ENCODE measurements around the gene TLR8.
A peak's percentile ranks its signal among the peaks of the same experiment; 100 is the strongest.

Gene TLR8

GRCh38 chrX:12946838-12947544 is 40.6 kb downstream of the TLR8 start:
- H3K27me3 Mint-ChIP-seq (ENCODE audit: low read depth): no peaks in the 10 kb centered on the region
- no peaks in the 10 kb centered on the region for H3K36me3 Mint-ChIP-seq (ENCODE audit: low read depth)
- peak overlapping the region; percentile 92 for H3K27ac Mint-ChIP-seq
- peaks cover 55% of the 10 kb centered on the region for H3K4me1 Mint-ChIP-seq (ENCODE audit: low read depth)
- H3K4me3 Mint-ChIP-seq: peak overlapping the region; percentile 61
- H3K9me3 Mint-ChIP-seq: no peaks in the 10 kb centered on the region

GRCh38 chrX:12947545-12948235 is 41.3 kb downstream of the TLR8 start:
- Mint-ChIP-seq H3K27me3 (ENCODE audit: low read depth) (no peaks in the 10 kb centered on the region), H3K27ac (peak overlapping the region; percentile 92), H3K36me3 (ENCODE audit: low read depth) (no peaks in the 10 kb centered on the region), H3K4me1 (ENCODE audit: low read depth) (peaks cover 59% of the 10 kb centered on the region), H3K9me3 (no peaks in the 10 kb centered on the region), H3K4me3 (no peak overlapping the region)

GRCh38 chrX:12948495-12948894 is 42.1 kb downstream of the TLR8 start:
- Mint-ChIP-seq H3K27ac (peak overlapping the region; percentile 67), H3K36me3 (ENCODE audit: low read depth) (no peaks in the 10 kb centered on the region), H3K9me3 (no peaks in the 10 kb centered on the region), H3K27me3 (ENCODE audit: low read depth) (no peaks in the 10 kb centered on the region), H3K4me3 (peak overlapping the region; percentile 28), H3K4me1 (ENCODE audit: low read depth) (peaks cover 66% of the 10 kb centered on the region)

- Mint-ChIP-seq H3K27me3 (ENCODE audit: low read depth) (no peaks in the 10 kb centered on the region), H3K36me3 (ENCODE audit: low read depth) (no peaks in the 10 kb centered on the region), H3K9me3 (no peaks in the 10 kb centered on the region), H3K4me1 (ENCODE audit: low read depth) (peaks cover 70% of the 10 kb centered on the region), H3K4me3 (peak overlapping the region; percentile 79), H3K27ac (peak overlapping the region; percentile 90)
These were observed 42.9 kb downstream of the TLR8 start for GRCh38 chrX:12949205-12949926.

- peak overlapping the region; percentile 90 for H3K27ac Mint-ChIP-seq
These were observed 43.7 kb downstream of the TLR8 start for GRCh38 chrX:12949927-12950656.

GRCh38 chrX:12950851-12951594 is 44.6 kb downstream of the TLR8 start:
- Mint-ChIP-seq H3K4me1 (ENCODE audit: low read depth) (peaks cover 76% of the 10 kb centered on the region), H3K27me3 (ENCODE audit: low read depth) (no peaks in the 10 kb centered on the region), H3K4me3 (peak overlapping the region; percentile 79), H3K27ac (peak overlapping the region; percentile 90), H3K36me3 (ENCODE audit: low read depth) (no peaks in the 10 kb centered on the region), H3K9me3 (no peaks in the 10 kb centered on the region)

More at GRCh38 chrX:12949927-12950656, 43.7 kb downstream of the TLR8 start:
- H3K4me3 Mint-ChIP-seq: peak overlapping the region; percentile 79
- H3K9me3 Mint-ChIP-seq: no peaks in the 10 kb centered on the region
- peaks cover 75% of the 10 kb centered on the region for H3K4me1 Mint-ChIP-seq (ENCODE audit: low read depth)
- H3K36me3 Mint-ChIP-seq (ENCODE audit: low read depth): no peaks in the 10 kb centered on the region
- no peaks in the 10 kb centered on the region for H3K27me3 Mint-ChIP-seq (ENCODE audit: low read depth)

- Mint-ChIP-seq H3K36me3 (ENCODE audit: low read depth) (no peaks in the 10 kb centered on the region), H3K4me1 (ENCODE audit: low read depth) (peaks cover 76% of the 10 kb centered on the region), H3K27me3 (ENCODE audit: low read depth) (no peaks in the 10 kb centered on the region), H3K4me3 (peak overlapping the region; percentile 79), H3K9me3 (no peaks in the 10 kb centered on the region), H3K27ac (peak overlapping the region; percentile 90)
These were observed 45.2 kb downstream of the TLR8 start for GRCh38 chrX:12951595-12951975.

- Mint-ChIP-seq H3K4me1 (ENCODE audit: low read depth) (peaks cover 68% of the 10 kb centered on the region), H3K9me3 (no peaks in the 10 kb centered on the region)
These were observed 47.0 kb downstream of the TLR8 start for GRCh38 chrX:12953420-12953819.

GRCh38 chrX:12954376-12954775 is 48.0 kb downstream of the TLR8 start:
- no peaks in the 10 kb centered on the region for H3K27me3 Mint-ChIP-seq (ENCODE audit: low read depth)
- H3K36me3 Mint-ChIP-seq (ENCODE audit: low read depth): no peaks in the 10 kb centered on the region
- peak overlapping the region; percentile 83 for H3K4me3 Mint-ChIP-seq
- H3K4me1 Mint-ChIP-seq (ENCODE audit: low read depth): peaks cover 64% of the 10 kb centered on the region
- peak overlapping the region; percentile 95 for H3K27ac Mint-ChIP-seq
- no peaks in the 10 kb centered on the region for H3K9me3 Mint-ChIP-seq

More at GRCh38 chrX:12953420-12953819, 47.0 kb downstream of the TLR8 start:
- Mint-ChIP-seq H3K27me3 (ENCODE audit: low read depth) (no peaks in the 10 kb centered on the region), H3K4me3 (peak overlapping the region; percentile 58), H3K27ac (peak overlapping the region; percentile 95), H3K36me3 (ENCODE audit: low read depth) (no peaks in the 10 kb centered on the region)

- H3K36me3 Mint-ChIP-seq (ENCODE audit: low read depth): no peaks in the 10 kb centered on the region
- peaks cover 65% of the 10 kb centered on the region for H3K4me1 Mint-ChIP-seq (ENCODE audit: low read depth)
- H3K27me3 Mint-ChIP-seq (ENCODE audit: low read depth): no peaks in the 10 kb centered on the region
- no peaks in the 10 kb centered on the region for H3K9me3 Mint-ChIP-seq
- peak overlapping the region; percentile 83 for H3K4me3 Mint-ChIP-seq
- peak overlapping the region; percentile 95 for H3K27ac Mint-ChIP-seq
These were observed 48.6 kb downstream of the TLR8 start for GRCh38 chrX:12954981-12955380.

- Mint-ChIP-seq H3K27me3 (ENCODE audit: low read depth) (no peaks in the 10 kb centered on the region), H3K4me3 (peak overlapping the region; percentile 83), H3K27ac (peak overlapping the region; percentile 99), H3K36me3 (ENCODE audit: low read depth) (no peaks in the 10 kb centered on the region), H3K9me3 (no peaks in the 10 kb centered on the region), H3K4me1 (ENCODE audit: low read depth) (peaks cover 63% of the 10 kb centered on the region)
These were observed 49.7 kb downstream of the TLR8 start for GRCh38 chrX:12955882-12956703.

GRCh38 chrX:12956704-12957534 is 50.5 kb downstream of the TLR8 start:
- no peaks in the 10 kb centered on the region for H3K36me3 Mint-ChIP-seq (ENCODE audit: low read depth)
- no peaks in the 10 kb centered on the region for H3K9me3 Mint-ChIP-seq
- H3K4me1 Mint-ChIP-seq (ENCODE audit: low read depth): peaks cover 65% of the 10 kb centered on the region
- peak overlapping the region; percentile 99 for H3K27ac Mint-ChIP-seq
- H3K27me3 Mint-ChIP-seq (ENCODE audit: low read depth): no peaks in the 10 kb centered on the region
- H3K4me3 Mint-ChIP-seq: peak overlapping the region; percentile 83
